NK-92 (cell line): Measurements from ENCODE around the gene HS6ST1.

Source experiments
- DNase-seq: peaks from one replicate; lab custom pipeline; 2025; ENCODE audit not compliant: unreplicated experiment; lab: John Stamatoyannopoulos, UW

HS6ST1 gene

DNA sequence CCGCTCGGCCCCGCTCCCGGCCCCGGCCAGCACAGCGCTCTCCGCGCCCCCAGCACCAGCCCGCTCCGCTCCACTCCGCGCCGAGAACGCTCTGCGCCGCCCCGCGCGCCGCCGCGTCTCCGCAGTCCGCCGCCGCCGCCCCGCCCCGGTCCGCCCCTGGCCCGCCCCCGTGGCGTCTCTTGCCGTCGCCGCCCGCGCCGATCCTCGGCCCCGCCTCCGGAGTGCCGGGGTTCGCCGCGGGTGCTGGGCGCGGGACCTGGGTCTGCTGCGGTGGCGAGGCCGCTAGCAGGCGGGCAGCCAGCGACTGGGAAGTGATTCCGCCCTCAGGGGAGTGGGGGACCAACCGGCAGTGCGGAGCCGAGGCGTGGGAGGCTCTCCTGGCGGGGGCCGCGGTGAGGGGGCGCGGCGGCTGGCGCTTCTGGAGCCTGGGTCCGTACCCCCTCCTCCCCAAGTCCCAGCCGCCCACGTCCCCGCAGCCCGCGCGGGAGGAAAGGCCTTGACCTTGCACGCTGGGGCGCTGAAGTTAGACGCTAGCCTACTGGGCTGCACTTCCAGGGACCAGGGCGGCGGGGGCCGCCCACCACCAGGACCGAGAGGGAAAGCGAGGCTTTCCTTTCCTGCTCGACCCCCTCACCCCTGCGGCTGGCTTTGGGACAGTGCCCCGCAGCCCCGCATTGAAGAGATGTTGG, at the start of gene HS6ST1:
Gene HS6ST1 (minus strand): TSS at position 93 of the 689 bp plus-strand sequence. CDS start 305 bp downstream, outside the sequence.
- DNase-seq: peak; percentile 13

- no peak for DNase-seq
These were observed 49.1 kb upstream of the HS6ST1 start for GRCh38 chr2:128367601-128368359.

DNA sequence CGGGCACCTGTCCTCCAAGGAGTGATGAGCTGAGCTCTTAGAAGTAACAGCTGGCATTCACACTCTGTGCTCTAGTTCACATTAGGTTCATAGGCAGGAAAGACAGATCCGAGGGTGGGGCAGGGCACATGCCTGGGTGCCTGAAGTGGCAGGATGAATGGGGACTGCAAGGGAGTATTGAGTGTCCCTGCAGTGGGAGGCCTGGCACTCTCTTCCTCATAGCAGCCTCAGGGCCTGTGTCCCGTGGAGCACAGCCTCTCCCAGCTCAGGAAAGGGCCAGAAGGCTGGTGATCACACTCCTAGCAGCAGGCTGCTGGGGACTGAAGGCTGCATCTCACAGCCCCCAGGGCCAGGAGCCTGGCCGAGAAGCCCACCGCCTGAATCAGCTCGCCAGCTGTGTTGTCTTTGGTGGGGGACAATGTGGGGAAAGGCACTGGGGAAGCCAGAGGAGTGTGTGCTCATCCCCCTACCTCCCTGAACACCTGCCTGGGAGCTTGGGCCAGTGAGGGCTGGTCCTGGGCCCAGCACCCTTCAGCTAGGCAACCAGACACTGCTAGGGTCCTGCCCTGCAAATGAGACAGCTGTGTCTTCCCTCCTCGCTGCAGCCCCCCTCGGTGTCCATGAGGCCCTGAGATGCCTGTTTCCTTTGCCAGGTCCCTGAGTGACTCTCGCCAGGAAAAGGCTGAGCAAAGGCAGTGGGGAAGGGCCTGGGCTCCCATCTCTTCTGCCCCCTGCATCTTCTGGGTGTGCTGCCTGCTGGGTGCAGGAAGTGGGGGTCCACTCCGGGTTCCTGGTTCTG, 48.2 kb upstream of the HS6ST1 start:
- no peak for DNase-seq

DNA sequence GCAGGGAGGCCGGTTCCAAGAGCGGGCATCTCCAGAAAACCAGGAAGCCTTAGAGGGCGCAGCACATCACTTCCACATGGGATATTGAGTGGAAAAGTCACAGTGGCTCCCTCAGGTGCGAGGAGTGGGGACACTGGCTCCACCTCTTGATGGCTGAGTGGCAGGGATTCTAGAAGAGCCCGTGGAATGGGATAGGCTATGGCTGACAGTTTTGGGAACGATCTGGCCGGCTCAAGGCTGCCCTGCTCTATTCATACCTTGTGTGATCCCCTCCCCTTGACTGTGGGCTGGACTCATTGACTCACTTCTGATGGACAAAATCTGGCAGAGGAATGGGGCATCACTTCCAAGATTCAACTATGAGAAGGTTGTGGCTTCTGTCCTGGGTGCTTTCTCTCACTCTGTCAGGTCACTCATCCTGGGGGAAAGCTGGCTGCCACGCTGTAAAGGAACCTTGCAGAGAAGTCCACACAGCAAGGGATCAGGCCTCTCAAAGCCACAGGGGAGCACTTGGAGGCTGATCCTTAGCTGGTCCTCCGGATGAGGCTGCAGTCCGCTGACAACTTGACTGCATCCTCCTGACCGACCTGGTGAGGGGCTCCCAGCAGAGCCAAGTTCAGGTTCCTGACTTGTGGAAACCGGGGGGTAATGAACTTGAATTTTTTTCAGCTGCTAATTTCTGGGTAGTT, 46.7 kb upstream of the HS6ST1 start:
- DNase-seq: no peak

GRCh38 chr2:128364441-128364911, 45.8 kb upstream of the HS6ST1 start:
- no peak for DNase-seq

- no peak for DNase-seq
These were observed 45.3 kb upstream of the HS6ST1 start for GRCh38 chr2:128363934-128364361.

- no peak for DNase-seq
These were observed 44.2 kb upstream of the HS6ST1 start for GRCh38 chr2:128362889-128363228.

GRCh38 chr2:128362176-128362888, 43.7 kb upstream of the HS6ST1 start:
- no peak for DNase-seq

DNA sequence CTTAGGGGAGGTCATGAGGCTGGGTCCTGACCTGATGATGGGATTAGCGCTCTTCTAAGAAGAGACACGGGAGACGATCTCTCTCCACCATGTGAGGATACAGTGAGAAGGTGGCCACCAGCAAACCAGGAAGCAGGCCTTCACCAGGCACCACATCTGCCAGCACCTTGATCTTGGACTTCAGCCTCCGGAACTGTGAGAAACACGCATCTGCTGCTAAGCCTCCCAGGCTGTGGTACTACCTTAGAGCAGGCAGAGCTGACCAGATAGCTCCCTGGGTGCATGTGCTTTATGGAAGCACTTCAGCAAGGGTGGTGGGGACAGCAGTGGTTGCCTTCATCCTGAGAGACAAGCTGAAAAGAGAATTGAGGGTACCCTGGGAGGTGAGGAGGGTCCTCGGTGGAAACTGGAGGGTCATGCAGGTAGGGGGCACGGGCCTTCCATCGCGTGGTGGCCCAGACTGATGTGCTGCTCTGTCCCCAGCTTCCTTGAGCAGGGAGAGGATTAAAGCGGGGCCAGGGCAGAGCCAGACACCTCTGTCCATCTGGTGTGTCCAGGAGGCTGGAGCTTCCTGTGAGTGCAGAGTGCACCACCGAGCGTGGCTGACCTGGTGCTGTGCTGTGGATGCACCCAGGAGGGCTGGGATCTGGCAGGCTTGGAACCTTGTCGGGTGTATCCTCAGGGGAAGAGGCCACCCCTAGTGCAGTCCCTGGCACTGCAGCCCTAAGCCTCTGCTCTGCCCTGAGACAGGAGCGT, 42.9 kb upstream of the HS6ST1 start:
- DNase-seq: no peak

GRCh38 chr2:128360711-128361110, 42.0 kb upstream of the HS6ST1 start:
- DNase-seq: no peak

- DNase-seq: no peak
These were observed 41.2 kb upstream of the HS6ST1 start for GRCh38 chr2:128359841-128360240.

DNA sequence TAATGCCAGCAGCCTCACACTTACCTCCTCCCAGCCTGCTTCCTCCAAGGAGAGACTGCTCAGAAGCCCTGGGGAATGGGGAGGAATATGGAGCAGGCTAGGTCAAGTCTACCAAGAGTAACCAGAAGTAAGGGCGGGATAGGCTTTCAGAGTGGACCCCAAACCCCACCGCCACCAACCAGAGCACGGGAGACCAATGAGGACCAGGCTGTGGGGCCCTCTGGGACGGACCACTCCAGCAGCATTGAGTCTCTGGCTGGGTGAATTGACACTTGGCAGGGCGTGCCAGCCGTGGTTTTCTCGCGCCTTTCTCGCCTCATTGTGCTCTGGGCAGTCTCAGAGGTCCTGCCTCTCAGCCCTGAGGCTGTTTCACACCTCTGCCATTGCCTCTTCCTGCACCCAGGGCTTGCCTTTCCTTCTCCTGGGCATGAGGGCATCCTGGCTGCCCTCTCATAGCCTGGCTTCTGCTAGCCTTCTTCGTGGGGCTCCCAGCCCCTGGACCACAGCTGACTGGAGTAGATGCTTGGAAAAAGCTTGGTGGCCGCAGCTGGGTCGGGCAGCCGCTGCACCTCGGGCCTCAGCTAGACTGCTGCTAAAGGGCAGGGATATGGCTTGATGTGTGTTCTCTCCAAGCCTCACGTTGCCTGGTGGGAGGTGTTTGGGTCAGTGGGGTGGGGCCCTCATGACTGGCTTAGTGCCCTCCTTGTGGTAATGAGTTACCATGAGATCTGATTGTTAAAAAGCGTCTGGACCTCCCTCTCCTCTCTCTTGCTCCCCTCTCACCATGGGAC, 40.5 kb upstream of the HS6ST1 start:
- no peak for DNase-seq

DNA sequence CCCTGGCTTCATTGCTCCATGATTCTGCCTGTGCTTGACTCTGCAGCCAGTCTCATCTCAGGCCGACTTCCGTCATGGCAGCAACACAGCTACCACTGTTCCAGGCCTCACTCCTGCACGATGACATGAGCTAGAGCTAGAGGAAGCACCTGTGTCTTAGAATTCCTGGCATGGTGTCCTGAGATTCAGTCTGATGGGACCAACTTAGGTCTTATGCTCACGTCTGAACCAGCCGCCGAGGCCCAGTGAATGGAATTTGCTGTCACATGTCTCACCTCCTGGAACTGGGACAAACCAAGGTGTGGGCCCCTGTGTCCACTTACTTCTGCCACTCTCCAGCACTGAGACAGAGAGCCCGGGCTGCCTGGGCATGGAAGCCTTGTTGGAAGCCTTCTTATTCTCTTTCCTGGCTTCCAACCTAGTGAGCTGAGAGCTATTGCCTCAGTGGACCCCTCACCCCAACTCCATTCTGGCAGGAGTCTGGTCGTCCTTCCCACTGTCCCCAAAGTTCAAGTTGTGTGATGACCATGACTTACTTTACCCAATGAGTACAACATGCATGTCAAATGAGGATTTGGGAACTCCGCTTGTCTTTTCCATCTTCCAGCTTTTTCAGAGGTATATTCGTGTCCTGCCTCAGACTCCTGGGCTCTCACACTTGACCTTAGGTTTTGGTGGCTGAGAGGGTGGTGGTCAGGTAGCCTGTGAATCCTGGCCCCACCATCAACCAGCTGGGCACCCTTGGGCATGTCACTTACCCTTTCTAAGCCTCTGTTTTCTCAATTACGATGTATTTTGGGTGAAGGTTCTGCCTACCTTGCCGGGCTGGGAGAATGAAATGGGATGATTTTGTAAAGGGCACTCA, 39.1 kb upstream of the HS6ST1 start:
- no peak for DNase-seq

- DNase-seq: no peak
These were observed 37.5 kb upstream of the HS6ST1 start for GRCh38 chr2:128356127-128356526.

- DNase-seq: no peak
These were observed 36.2 kb upstream of the HS6ST1 start for GRCh38 chr2:128354726-128355470.

DNA sequence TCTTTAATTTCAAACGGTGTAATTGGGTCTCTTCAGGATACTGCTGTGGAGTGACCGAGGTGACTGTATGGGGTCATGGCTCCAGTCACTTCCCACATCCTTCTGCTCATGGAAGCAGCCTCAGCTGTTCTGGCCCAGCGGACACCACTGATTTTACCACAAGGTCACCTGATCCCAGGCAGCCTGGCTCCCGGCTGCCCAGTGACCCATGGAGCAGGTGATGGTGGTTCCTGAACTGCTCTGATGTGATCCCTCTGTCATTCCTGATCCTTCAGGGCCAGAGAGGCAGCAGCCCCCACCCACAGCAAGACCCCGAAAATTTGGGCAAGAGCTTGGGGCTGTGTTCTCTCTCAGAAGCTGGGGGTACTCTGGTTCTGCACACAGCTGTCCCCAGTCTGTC, 35.5 kb upstream of the HS6ST1 start:
- DNase-seq: no peak

GRCh38 chr2:128350736-128351135, 32.1 kb upstream of the HS6ST1 start:
- no peak for DNase-seq
